ENCODE results near the gene WDR90.
"Not testable (repeated sequence)": the region's sequence is repeated elsewhere in the genome, so short reads cannot be mapped to it uniquely, and the experiment has no call there.

WDR90 gene

DNA sequence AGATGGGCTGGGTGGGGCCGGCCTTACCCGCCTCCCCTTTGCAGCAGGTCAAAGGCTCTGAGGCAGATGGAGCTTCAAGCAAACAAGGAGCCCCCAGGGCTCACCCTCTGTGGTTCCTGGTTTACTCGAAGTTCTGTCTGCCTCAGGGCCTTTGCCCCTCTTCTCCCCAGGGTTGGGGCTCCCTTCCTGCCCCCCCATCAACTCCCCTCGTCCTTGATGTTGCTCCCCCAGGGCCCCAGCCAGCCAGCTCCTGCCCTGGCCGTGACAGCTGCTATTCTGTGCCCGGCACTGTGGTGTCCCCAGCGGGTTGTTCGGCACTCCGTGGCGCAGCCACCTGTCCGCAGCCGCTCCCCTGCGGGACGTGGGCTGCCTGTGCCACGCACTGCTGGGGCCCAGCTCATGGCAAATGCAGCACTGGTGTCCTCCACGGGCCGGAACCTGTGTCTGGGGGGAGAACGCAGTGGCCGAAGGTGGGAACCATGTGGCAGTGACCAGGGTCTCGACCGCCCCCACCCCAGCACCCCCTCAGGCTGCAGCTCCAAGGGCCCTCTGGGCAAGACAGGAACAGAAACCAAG, 61.4 kb downstream of the WDR90 start:
- intact Hi-C loops (cut with DNase I; ENCODE audit: low total_unique reads): loop anchor here (5.0 kb wide), 1 partner anchor 347 kb away; no protein-coding TSS in a partner anchor
- TF ChIP-seq, protein P1, sequence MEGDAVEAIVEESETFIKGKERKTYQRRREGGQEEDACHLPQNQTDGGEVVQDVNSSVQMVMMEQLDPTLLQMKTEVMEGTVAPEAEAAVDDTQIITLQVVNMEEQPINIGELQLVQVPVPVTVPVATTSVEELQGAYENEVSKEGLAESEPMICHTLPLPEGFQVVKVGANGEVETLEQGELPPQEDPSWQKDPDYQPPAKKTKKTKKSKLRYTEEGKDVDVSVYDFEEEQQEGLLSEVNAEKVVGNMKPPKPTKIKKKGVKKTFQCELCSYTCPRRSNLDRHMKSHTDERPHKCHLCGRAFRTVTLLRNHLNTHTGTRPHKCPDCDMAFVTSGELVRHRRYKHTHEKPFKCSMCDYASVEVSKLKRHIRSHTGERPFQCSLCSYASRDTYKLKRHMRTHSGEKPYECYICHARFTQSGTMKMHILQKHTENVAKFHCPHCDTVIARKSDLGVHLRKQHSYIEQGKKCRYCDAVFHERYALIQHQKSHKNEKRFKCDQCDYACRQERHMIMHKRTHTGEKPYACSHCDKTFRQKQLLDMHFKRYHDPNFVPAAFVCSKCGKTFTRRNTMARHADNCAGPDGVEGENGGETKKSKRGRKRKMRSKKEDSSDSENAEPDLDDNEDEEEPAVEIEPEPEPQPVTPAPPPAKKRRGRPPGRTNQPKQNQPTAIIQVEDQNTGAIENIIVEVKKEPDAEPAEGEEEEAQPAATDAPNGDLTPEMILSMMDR (IDR thresholded peaks at IDR 0.05): no peak
- Histone ChIP-seq H3K9me3 (no peaks in the 10 kb centered on the region), H3K36me3 (no peaks in the 10 kb centered on the region), H3K27me3 (peaks cover 0 to 71% of the 10 kb centered on the region in 2 donors), H3K4me3 (no peak overlapping the region), H3K27ac (no peak overlapping the region), H3K4me1 (peaks cover 0 to 40% (median 25%) of the 10 kb centered on the region in 4 donors)
- no peak for DNase-seq

DNA sequence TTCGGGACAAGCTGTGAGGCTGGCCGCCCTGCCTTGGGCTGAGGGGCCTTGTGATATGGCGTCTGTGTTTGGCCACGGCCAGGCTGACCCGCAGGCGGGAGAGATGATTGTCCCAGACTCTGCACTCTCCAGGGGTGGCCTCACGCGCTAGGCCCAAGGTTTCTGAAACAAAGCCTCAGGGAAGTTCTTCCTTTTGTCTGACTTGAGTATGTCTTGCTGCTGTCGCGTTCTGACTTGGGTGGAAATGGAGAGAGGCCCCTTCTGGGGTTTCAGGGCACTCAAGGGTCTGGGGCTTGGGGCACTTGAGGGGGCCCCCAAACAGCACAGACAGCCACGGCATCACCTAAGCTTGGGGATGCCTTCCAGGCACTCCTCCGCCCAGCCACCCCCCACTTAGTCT, 61.9 kb downstream of the WDR90 start:
- intact Hi-C loops (cut with DNase I; ENCODE audit: low total_unique reads): loop anchor here (5.0 kb wide), 1 partner anchor 346 kb away; no protein-coding TSS in a partner anchor
- Histone ChIP-seq H3K27ac (no peak overlapping the region), H3K36me3 (no peaks in the 10 kb centered on the region), H3K9me3 (no peaks in the 10 kb centered on the region), H3K4me1 (peaks cover 0 to 43% (median 27%) of the 10 kb centered on the region in 4 donors), H3K27me3 (peaks cover 0 to 72% of the 10 kb centered on the region in 2 donors), H3K4me3 (no peak overlapping the region)
- no peak for DNase-seq
- TF ChIP-seq, protein P1 (IDR thresholded peaks at IDR 0.05): no peak

DNA sequence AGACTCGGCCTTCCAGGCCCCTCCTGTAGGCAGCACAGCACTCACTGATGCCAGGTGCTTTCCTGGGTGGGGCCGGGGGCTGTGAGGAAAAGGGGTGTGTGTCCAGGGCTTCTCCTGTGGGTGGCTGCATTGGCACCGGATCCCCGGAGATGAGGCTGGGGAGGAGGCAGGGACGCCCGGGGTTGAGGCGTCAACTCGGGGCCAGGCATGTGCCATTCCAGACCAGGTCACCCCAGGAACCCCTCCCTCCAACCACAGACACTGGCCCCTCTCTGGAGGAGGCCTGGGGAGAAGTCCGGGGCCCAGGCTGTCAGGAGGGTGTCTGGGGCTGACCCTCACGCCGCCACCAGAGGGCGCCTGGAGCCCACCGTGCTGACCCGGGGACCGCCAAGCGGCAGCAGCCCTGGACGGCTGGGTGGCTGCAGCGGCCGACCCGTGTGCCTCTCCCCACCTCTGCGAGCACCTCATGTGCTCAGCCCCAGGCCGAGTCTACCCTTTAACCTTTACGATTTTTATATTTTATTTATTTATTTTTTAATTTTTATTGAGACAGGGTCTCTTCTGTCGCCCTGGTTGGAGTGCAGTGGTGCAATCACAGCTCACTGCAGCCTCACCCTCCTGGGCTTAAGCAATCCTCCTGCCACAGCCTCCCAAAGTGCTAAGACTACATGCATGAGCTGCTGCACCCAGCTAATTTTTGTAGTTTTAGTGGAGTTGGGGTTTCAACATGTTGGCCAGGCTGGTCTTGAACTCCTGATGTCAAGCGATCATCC, 62.6 kb downstream of the WDR90 start:
- Histone ChIP-seq H3K4me3 (no peak overlapping the region), H3K9me3 (no peaks in the 10 kb centered on the region), H3K4me1 (peaks cover 0 to 43% (median 28%) of the 10 kb centered on the region in 4 donors), H3K27me3 (peaks cover 0 to 72% of the 10 kb centered on the region in 2 donors), H3K27ac (no peak overlapping the region), H3K36me3 (no peaks in the 10 kb centered on the region)
- TF ChIP-seq, protein P1 (IDR thresholded peaks at IDR 0.05): peak; percentile 87 to 95
- DNase-seq: peak; percentile 57 to 83
- intact Hi-C loops (cut with DNase I; ENCODE audit: low total_unique reads): loop anchor here (2.0 to 5.0 kb wide), 2 partner anchors 75 to 346 kb away; no protein-coding TSS in a partner anchor

DNA sequence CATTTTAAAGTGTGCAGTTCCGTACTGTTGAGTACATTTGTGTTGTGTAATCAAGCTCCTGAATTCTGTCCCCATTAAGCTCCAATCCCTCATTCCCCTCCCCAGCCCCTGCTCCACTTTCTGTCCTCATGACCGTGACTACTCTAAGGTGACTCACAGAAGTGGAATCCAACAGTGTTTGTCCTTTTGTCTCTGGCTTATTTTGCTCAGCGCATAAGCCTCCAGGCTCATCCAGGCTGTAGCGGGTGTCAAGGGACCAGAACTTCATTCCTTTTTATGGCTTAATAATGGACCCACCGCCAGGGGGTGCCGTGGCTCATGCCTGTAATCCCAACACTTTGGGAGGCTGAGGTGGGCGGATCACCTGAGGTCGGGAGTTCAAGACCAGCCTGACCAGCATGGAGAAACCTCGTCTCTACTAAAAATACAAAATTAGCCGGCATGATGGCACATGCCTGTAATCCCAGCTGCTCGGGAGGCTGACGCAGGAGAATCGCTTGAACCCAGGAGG, 63.6 kb downstream of the WDR90 start:
- intact Hi-C loops (cut with DNase I; ENCODE audit: low total_unique reads): loop anchor here (2.0 to 5.0 kb wide), 2 partner anchors 74 to 345 kb away; no protein-coding TSS in a partner anchor
- Histone ChIP-seq H3K27me3 (peaks cover 0 to 65% of the 10 kb centered on the region in 2 donors), H3K4me1 (peaks cover 0 to 40% (median 29%) of the 10 kb centered on the region in 4 donors)
- H3K27ac ChIP-seq, H3K36me3 ChIP-seq, H3K4me3 ChIP-seq, DNase-seq, H3K9me3 ChIP-seq: not testable (repeated sequence)

DNA sequence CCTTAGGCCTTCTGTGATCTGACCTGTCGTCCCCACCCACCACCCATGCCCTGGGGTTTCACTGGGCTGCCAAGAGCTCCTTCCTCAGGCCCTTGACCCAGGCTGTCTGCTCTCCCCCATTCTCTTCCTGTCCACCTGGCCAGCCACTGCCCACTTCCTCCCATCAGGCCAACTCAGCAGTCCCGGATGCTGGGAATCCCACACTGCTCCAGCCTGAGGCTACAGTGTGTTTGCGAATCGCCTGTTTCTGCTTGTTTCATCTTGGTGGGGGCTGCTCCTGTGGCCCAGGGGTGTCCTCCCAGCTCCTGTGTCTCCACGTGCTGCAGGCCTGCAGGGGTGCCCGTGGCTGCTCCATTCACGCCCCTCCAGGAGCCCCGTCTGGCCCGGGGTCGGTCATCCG, 64.9 kb downstream of the WDR90 start:
- H3K4me1 ChIP-seq: peaks cover 0 to 43% (median 29%) of the 10 kb centered on the region in 4 donors
- intact Hi-C loops (cut with DNase I; ENCODE audit: low total_unique reads): loop anchor here (2.0 to 5.0 kb wide), 2 partner anchors 27 to 343 kb away; partner anchors contain the start of gene CIAO3
- peaks cover 0 to 52% of the 10 kb centered on the region in 2 donors for H3K27me3 ChIP-seq
- no peak for DNase-seq
- no peaks in the 10 kb centered on the region for H3K9me3 ChIP-seq
- TF ChIP-seq, protein P1 (IDR thresholded peaks at IDR 0.05): no peak
- no peak overlapping the region for H3K4me3 ChIP-seq
- H3K36me3 ChIP-seq: no peaks in the 10 kb centered on the region
- no peak overlapping the region for H3K27ac ChIP-seq
